Measurements from ENCODE around the gene USP11.
A peak's percentile ranks its signal among the peaks of the same experiment; 100 is the strongest.

USP11 gene

DNA sequence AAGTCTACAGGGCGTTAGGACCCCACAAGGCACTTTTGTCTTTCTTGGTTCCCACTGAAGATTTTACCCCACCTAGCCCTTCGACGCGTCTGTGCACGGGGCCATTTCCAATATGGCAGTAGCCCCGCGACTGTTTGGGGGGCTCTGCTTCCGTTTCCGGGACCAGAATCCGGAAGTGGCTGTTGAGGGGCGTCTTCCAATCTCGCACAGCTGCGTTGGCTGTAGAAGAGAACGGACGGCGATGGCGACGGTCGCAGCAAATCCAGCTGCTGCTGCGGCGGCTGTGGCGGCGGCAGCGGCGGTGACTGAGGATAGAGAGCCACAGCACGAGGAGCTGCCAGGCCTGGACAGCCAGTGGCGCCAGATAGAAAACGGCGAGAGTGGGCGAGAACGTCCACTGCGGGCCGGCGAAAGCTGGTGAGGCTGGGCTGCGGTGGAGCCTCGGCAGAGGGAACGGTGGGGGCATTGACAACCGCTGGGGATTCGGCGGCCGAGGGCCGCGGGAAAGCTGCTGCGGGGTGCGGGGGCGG lies at the start of gene USP11:
TSS of gene USP11 (plus strand) at position 207 of the 530 bp plus-strand sequence. CDS start at position 242, 35 bp downstream.
- H3K4me3 ChIP-seq (ENCODE audit: low read depth, low read length): peak within 1 kb of the TSS; percentile 70

DNA sequence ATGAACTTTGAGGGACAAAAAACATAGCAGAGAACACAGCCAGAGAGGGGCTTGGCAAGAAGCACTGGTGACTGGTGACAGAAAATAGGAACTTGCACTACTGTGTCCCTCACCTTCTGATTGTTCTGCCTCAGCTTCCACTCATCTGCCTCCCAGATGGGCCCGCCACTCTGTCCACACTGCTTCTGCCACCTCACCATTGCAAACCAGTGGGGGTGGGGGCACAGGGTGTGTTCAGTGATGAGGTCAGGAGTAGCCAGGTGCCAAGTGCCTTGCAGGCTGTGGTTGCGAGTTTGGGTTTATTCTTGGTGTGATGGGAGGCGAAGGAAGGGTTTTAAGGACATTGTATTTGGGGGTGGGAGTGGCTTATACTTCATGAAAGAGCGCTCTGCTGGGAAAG lies 48.3 kb upstream of the USP11 start:
- H3K4me3 ChIP-seq (ENCODE audit: low read depth, low read length): no peak overlapping the region

DNA sequence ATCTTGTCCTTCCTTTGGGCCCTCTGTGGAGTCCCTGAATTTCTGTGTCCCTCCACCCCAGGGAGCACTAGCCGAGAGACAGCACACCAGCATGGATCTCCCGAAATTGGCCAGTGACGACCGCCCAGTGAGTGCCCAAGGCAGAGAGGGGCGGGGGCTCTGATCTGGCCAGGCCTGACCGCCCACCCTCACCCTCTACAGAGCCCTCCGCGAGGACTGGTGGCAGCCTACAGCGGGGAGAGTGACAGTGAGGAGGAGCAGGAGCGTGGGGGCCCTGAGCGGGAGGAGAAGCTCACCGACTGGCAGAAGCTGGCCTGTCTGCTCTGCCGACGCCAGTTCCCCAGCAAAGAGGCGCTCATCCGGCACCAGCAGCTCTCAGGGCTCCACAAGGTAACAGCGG lies 47.6 kb upstream of the USP11 start:
- H3K4me3 ChIP-seq (ENCODE audit: low read depth, low read length): no peak overlapping the region

DNA sequence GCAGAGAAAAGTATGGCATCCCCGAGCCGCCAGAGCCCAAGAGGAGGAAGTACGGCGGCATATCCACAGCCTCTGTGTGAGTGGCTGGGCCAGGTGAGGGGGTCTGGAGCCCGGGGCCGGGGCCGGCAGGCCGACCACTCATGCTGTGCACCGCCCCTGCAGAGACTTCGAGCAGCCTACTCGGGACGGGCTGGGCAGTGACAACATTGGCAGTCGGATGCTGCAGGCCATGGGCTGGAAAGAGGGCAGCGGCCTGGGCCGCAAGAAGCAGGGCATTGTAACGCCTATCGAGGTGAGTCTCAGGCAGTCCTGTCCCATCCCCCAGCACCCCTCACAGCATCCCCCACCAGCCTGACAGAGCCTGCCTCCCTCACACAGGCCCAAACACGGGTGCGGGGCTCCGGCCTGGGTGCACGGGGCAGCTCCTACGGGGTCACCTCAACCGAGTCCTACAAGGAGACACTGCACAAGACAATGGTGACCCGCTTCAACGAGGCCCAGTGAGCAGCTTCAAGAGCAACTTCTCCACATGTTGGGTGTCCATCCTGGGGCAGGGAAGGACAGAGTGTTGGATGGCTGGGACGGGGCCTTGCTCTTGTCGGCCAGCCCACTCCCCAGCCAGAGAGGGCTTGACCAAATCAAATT lies 46.6 kb upstream of the USP11 start:
- H3K4me3 ChIP-seq (ENCODE audit: low read depth, low read length): no peak overlapping the region

DNA sequence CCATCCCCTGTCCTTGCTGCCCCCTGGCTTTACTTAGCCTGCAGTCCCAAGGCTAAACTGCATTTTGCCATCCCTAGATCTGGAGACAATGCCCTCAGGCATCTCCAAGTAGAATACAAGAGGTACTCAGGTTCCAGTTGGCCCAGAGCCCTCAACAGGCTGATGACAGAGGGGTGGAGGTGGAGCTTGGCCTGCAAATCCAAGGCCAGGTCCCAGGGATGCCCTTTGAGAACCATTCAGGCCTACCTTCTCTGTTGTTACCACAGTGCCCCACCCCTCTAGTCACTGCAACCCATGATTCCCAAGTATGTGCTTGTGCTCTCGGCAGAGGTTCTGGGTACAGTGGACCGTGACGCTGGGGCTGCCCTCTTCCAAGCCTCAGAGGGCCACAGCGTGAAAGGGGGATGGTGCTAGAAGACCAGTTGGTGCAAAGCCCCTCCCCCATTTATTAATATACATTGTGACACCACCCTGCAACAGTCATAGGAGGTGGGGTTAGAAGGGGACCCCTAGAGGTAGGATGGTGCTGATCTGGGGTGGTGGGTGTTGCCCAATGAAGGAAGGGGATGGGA lies 45.6 kb upstream of the USP11 start:
- no peak overlapping the region for H3K4me3 ChIP-seq (ENCODE audit: low read depth, low read length)

DNA sequence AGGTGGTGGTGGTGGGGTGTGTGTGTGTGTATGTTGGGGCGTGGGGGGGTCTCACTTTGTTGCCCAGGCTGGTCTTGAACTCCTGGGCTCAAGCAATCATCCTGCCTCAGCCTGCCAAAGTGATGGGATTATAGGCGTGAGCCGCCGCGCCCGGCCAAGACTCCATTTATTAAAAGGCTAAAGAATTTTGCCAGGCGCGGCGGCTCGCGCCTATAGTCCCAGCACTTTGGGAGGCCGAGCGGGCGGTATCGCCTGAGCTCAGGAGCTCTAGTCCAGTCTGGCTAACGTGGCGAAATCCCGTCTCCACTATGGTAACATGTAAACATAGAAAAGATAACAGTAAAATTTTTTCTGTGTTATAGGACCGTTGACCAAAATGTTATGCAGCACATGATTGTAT lies 42.9 kb upstream of the USP11 start:
- H3K4me3 ChIP-seq (ENCODE audit: low read depth, low read length): no peak overlapping the region

DNA sequence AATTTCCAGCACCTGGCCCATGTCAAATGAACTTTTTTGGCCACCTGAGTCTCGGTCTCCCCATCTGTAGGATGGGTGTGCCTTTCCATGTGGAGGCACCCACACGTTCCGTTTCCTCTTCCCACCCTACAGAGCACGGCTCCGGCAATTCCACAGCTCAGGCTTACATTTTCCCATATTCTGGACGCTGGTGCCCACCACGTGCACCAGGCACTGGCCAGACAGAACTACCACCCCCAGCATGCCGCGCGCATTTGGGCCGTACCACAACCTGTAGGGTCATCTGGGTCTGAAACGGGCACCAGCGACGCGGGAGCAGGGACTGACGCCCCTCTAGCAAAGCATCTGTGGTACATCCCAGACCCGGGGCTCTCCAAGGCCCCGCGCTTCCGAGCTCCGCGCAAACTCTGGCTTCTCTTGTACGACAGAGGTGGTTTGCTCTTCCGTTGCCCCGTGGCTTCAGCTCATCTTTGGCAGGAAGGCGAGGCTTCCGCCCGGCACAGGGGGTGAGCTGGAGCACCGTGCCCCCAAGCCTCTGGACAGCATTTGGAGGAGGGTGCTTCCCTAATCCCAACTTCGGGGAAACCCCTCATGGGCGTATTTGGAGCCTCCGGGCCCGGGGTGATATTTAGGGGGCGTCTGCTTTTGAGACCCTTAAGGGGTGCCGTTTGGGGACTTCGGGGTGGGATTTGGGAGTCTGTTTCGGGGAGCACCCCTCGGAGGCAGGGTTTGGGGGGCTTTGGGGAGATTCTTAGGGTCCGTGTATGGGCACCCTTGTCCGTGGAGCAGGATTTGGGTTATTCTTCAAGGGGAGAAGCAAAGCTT lies 42.2 kb upstream of the USP11 start:
- peak overlapping the region; percentile 45 for H3K4me3 ChIP-seq (ENCODE audit: low read depth, low read length)

DNA sequence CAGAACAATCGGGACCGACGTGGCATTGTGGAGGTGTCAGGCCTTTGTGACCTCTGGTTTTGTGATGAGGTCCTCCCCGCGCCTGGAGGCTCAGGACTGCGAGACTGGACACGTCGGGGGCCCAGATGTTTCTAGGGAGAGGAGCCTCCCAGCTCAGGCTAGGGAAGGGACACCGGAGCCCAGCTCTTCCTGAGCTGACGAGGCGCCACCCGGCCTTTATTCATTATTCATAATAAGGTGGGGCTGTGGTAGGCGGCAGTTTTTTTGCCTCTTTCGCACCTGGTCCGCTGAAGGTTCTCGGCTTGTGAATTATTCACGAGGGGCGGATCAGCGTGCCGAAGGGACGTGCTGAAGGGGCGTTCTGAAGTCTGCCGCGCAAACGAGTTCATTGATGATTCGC lies 41.5 kb upstream of the USP11 start:
- peak overlapping the region; percentile 45 for H3K4me3 ChIP-seq (ENCODE audit: low read depth, low read length)

DNA sequence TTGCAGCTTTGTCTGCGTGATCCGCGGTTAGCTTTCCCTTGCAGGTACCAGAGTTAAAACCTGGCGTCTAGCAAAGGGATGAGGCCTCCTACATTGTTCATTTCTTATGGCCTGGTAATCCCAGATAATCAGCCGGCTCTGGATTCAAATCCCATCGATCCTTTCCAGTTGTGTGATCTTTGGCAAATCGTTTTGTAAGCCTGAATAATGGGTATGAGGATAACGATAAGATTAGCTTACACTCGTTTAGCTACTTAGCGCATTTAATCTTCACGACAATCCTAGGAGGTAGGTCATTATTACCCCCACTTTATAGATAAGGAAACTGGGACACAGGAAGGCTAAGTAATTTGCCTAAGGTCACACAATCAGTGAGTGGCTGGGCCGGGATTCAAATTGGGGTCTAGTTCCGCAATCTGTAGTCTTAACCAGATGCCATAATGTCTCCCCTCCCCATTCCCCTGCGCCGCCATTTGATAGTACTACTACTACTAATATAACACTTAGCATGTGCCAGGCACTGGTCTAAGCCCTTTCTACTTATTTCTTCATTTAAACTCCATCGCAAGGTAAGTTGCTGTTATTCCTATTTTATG lies 40.9 kb upstream of the USP11 start:
- peak overlapping the region; percentile 45 for H3K4me3 ChIP-seq (ENCODE audit: low read depth, low read length)

DNA sequence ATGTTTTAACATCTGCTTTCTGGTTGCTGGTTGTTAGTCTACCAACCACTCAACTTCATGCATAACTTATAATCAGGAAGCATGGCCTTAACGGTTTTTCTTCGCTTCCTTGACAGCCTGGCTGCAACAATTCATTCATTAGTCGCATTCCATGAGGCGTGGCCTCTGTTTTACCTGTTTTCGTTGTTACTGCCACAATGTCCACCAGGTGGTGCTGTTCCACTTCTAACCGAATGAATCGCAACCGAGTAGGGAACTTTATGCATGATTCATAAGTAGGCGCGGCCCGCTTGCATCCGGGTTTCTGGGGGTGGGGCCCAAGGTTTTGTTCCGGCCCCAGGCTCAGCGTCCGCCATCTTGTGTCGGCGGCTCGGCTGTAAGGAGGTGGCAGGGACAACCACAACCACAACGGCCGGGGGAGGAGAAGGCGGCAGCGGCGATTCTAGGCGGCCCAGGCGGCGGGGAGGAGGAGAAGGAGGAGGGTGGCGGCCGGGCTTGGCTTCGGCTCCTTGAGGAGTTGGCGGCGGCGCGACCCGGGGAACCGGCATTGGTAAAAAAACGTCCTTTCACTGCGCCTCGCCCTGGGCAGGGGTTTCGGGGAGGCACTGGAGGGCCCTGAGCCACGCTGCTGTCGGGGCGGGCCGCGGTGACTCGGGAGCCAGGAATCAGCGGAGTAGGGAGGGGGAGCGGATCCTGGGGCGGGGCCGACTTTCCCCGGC lies 39.2 kb upstream of the USP11 start, which contains the start of gene UBA1:
TSS of gene UBA1 (plus strand) at position 355 of the 719 bp plus-strand sequence. CDS start 4,974 bp downstream, outside the sequence.
- H3K4me3 ChIP-seq (ENCODE audit: low read depth, low read length): peak within 1 kb of the TSS; percentile 77

DNA sequence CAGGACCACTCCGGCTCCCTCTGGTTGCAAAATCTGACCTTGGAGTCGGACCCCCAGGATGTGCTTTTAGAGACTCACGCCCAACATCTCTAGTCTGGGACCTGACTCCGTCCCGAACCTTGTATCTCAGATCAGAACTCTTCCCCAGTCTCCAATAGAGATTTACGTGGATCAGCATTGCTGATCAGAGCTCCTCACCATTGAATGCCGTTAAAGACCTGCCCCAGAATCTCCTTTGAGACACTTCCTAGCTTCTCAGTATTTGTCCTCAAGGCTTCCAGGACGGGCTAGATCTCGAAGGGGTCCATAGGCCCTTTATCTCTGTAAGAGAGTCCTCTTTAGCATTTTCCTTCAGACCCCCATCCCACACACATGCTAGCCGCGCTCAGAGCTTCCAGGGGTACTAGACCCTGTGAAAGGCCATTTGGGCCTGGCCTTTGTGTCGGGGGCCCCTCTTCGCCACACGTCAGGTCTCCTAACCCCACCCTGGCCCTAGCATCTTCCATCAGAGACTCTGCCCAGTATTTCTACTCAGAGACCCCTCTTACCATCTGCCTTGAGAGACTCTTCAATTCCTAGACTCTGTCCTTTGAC lies 38.5 kb upstream of the USP11 start:
- peak overlapping the region; percentile 77 for H3K4me3 ChIP-seq (ENCODE audit: low read depth, low read length)

DNA sequence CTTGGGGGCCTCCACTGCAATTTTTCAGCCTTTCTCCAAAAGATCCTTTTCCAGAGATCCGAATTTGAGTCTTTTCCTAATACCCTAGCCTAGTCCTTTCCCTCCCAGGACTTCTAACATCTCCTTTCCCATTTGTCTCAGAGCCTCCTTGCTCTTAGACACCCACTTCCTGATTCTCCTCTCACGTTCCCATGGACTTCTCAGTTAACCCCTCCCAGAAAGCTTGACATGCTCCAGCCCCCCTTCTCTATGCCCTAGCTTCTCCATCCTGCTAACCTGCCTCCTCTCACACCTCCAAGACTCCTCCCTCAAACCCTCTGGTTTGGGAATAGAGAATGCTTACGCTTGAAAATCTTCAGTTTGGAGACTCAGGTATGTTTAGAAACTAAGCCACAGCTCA lies 36.7 kb upstream of the USP11 start:
- H3K4me3 ChIP-seq (ENCODE audit: low read depth, low read length): no peak overlapping the region

DNA sequence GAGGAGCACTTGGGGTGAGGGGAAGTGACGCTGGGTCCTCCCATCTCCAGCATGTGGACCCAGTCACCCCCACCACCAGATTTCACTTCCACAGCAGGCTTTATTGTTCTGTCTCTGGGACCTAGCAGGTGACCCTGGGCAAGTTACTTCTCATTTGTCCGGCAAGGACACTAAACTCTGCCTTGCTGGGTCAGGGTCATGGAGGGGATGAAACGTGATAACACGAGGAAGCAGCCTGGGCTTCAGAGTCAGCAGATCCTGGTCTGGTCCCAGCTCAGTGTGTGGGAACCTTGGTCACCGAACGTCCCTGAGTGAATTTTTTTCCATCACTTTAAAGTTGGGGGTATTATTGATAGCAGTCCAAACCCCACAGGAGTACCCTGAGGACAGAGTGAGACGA lies 35.3 kb upstream of the USP11 start:
- H3K4me3 ChIP-seq (ENCODE audit: low read depth, low read length): no peak overlapping the region

DNA sequence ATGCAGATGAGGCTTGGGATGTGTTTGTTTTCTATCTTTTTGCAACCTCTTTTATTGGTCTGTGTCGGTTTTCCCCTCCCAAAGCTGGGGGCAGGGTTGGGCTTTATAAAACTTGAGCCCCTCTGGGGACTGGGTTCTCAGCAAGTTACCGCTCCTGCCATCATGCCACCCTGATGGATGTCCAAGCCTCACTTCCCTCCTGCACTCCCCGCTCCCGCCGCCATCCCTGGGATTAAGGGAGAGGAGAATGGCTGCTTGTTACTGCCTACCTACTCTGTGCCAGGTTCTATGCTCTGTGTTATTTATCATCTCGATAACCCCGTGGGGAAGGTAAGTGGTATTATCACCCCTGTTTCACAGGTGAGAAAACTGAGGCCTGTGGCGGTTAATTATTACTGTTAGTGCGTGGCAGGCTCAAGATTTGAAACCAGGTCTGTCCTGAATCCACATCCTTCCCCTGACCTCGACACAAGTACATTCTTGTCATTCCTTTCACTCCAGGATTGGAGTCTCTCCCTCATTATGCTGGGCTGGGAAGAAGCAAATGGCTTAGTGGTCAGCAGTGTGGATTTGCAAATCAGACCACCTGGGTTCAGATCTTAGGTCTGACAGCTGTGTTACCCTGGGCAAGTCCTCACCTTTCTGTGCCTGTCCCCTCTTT lies 34.7 kb upstream of the USP11 start:
- no peak overlapping the region for H3K4me3 ChIP-seq (ENCODE audit: low read depth, low read length)

DNA sequence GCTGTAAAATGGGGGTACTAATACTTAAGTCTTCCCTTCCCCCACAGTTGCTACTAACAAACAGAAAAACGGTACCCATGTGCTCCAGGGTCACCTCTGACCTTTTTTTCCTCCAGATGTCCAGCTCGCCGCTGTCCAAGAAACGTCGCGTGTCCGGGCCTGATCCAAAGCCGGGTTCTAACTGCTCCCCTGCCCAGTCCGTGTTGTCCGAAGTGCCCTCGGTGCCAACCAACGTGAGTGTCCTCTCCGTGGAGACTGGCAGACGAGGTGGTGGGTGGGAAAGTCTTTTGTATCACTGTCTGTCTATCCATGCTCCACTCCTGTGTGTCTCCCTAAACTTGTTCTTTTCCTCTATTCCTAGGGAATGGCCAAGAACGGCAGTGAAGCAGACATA lies 34.1 kb upstream of the USP11 start:
- no peak overlapping the region for H3K4me3 ChIP-seq (ENCODE audit: low read depth, low read length)

DNA sequence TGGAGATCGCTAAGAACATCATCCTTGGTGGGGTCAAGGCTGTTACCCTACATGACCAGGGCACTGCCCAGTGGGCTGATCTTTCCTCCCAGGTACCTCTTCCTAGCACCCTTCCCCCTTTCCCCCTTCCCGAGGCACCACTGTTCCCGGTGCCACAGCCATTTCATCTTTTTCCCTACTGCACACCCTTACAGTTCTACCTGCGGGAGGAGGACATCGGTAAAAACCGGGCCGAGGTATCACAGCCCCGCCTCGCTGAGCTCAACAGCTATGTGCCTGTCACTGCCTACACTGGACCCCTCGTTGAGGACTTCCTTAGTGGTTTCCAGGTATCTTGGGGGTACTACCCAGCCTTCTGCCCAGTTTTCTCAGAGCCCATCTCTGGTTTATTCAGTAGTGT lies 33.5 kb upstream of the USP11 start:
- no peak overlapping the region for H3K4me3 ChIP-seq (ENCODE audit: low read depth, low read length)

DNA sequence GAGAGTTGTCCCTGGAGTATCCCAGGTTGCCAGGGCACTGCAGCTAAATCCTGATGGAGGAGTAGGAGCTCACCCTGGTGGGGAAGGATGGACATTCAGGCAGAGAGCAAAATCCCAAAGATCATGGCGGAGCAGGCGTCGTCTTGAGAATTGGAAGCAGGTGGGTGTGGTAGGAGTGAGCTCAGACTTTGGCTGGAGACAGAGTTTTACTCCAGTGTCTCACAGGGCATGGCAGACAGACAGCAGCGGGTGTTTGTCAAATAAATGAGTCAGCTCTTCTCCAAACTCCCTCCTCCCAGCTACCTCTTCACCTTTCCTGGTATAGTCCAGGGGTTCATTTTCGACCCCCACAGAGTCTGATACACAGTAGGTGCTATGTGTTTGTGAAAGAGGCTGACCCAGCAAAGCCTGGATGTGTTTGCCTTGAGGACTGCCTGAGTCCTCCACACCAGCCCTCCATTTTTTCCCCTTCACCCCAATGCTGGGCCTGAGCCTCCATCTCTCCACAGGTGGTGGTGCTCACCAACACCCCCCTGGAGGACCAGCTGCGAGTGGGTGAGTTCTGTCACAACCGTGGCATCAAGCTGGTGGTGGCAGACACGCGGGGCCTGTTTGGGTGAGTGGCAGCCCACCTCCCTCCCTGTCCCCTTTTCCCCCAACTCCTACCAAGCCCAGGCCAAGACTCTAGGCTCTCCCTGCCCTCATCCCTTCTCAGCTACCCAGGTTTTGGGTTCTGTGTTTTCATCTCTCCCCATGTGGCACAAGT lies 32.2 kb upstream of the USP11 start:
- no peak overlapping the region for H3K4me3 ChIP-seq (ENCODE audit: low read depth, low read length)

DNA sequence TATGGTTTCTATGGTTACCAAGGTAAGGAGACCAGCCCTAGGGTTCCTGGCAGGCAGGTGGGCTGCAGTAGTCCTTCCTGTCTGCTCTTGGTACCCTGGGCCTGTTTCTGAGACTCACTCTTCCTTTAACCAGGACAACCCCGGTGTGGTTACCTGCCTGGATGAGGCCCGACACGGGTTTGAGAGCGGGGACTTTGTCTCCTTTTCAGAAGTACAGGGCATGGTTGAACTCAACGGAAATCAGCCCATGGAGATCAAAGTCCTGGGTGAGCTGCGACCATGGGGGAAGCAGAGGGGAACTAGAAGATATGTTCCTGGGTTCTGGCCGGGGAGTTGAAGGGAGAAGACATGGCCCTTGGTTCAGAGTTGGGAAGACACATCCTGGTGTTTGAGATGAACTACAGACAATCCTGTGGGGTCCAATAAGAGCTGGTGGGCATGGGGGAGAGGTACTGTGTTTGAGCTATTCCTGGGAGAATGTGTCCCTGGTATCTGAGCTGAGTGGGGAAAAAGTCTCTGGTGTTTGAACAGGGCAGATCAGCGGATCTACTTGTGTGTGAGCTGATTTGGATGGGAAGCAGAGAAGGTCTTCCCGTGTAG lies 31.4 kb upstream of the USP11 start:
- no peak overlapping the region for H3K4me3 ChIP-seq (ENCODE audit: low read depth, low read length)

DNA sequence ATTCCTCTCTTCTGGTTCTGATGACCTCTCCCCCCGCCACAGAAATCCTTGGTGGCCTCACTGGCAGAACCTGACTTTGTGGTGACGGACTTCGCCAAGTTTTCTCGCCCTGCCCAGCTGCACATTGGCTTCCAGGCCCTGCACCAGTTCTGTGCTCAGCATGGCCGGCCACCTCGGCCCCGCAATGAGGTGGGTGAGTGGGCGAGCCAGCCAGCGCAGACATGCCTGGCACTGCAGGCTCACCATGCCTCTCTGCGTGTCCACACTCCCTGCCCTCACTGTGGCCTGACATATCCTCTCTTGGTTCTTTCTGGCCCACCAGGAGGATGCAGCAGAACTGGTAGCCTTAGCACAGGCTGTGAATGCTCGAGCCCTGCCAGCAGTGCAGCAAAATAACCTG lies 30.5 kb upstream of the USP11 start:
- H3K4me3 ChIP-seq (ENCODE audit: low read depth, low read length): no peak overlapping the region

All from iPS-11a (cell line).